Adrenal gland (tissue), 5 donors: ENCODE data around the gene SETD2.

Experiments used
- CTCF ChIP-seq, 6 experiments: fragments of 450-650 bp in 4 of 6; fragments of 200-600 bp in 2 of 6; sonication (generic) in 1 of 6; IDR thresholded peaks; 1 replicate in 5 of 6; 2 replicates in 1 of 6; pipeline versions ENCODE4 v1.5.1 to v1.8.0; 2016 to 2021; ENCODE audit warnings: antibody characterized with exemption in 6 of 6, mild to moderate bottlenecking in 2 of 6, moderate library complexity in 1 of 6
- POLR2A ChIP-seq, 2 donors: fragments of 450-650 bp; IDR thresholded peaks; one replicate each; pipeline ENCODE4 v1.6.1; 2017; ENCODE audit warnings: antibody characterized with exemption in 2 of 2, mild to moderate bottlenecking in 2 of 2, moderate library complexity in 1 of 2
- donor health status: DM: no; HTN: no; CAD: no.

DNA sequence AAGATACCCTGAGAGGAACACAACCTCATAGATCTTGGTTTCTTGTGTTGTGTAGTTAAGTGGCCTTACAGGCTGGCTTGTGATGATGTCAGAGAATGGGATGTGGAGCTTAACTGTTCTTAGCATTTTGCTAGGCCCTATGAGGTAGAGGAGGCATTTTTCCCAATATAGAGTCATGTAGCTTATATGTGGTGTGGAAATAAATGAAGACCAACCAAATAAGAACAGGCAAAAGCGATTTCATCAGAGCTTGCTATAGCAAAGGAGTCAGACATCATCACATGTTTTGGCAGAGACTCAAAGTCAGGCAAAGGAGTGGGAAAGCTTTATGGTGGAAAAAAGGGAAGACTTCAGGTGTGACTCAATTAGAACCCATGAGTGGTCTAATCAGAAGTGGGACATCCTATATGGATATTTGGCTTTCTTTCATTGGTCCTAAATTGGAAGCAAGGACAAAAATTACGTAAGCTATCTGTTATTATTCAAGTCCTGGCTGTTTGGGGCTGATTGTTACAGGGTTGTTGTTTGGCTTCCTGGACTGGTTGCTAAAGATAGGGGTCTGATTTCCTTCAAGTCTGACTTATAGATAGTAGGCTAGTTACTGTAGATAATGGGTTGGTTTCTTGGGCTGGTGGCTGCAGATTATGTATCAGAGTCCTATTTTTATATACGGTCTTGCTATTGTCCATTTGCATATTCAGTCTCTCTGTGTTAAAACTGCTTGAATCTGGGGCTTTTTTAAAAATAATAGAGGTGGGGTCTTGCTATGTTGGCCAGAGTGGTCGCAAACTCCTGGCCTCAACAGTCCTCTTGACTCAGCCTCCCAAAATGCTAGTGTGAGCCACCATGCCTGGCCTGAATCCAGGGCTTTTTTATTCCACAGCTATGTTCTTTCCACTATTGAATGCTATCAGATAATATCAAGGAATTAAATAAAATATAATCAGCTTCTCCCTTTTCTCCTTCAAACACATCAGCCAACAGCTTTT, 30.3 kb upstream of the SETD2 start:
- TF ChIP-seq CTCF (IDR thresholded peaks at IDR 0.05) (no peak), POLR2A (IDR thresholded peaks at IDR 0.05) (no peak)
